Liver (tissue), 3 donors: ENCODE measurements around the gene SHROOM1.

ENCODE experiments used
- RAD21 ChIP-seq, 2 donors: IDR thresholded peaks; 2 replicates each; pipeline ENCODE4 v1.6.1; 2016; ENCODE audit warnings: antibody characterized with exemption in 2 of 2, mild to moderate bottlenecking in 2 of 2
- SP1 ChIP-seq: IDR thresholded peaks from 2 replicates; pipeline ENCODE4 v1.6.1; 2018; ENCODE audit warnings: antibody characterized with exemption, mild to moderate bottlenecking
- TAF1 ChIP-seq: conservative IDR thresholded peaks from 2 replicates; pipeline ENCODE4 v1.6.1; 2016; ENCODE audit warnings: antibody characterized with exemption, mild to moderate bottlenecking
- TF ChIP-seq, protein P1 (sequence below): fragments of 150-350 bp; IDR thresholded peaks from 2 replicates; pipeline ENCODE4 v1.5.1; 2017; ENCODE audit warnings: improper control_type of control experiment, low read depth, low read length; ENCODE audit not compliant: missing input control
- donor health status: healthy.
- donor health status: healthy.

DNA sequence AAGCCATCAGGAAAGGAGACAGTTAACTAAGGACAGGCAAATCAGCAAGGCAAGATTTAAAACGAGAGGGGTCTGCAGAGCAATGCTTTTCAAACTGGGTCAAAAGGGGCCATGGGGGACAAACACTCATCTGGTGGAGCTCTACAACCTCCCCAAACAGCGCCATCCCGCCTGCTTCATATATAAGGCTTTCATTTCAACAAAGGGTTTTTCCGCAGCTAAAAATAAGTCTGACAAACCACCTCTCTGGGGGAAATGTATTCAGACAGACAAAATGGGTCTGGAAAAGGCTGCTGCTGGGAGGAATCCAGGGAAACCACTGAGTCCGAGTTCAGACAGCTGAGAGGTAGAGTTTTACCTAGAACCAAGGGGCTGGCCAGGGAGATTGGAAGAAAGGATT is 45.1 kb downstream of the SHROOM1 start:
- TF ChIP-seq, protein P1, sequence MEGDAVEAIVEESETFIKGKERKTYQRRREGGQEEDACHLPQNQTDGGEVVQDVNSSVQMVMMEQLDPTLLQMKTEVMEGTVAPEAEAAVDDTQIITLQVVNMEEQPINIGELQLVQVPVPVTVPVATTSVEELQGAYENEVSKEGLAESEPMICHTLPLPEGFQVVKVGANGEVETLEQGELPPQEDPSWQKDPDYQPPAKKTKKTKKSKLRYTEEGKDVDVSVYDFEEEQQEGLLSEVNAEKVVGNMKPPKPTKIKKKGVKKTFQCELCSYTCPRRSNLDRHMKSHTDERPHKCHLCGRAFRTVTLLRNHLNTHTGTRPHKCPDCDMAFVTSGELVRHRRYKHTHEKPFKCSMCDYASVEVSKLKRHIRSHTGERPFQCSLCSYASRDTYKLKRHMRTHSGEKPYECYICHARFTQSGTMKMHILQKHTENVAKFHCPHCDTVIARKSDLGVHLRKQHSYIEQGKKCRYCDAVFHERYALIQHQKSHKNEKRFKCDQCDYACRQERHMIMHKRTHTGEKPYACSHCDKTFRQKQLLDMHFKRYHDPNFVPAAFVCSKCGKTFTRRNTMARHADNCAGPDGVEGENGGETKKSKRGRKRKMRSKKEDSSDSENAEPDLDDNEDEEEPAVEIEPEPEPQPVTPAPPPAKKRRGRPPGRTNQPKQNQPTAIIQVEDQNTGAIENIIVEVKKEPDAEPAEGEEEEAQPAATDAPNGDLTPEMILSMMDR = no peak
- TF ChIP-seq TAF1 = no peak
- TF ChIP-seq SP1 = no peak
- no peak for TF ChIP-seq RAD21 (IDR thresholded peaks at IDR 0.05)
